Smooth muscle cell (in vitro differentiated cells): ENCODE results near the gene SGPP1. TPM values are rescaled to one million over a fixed set of nuclear protein-coding genes. Genes with fewer than 3 reads are reported as not detected.

Source experiments
- DNase-seq: peaks from one replicate; lab custom pipeline; 2025; ENCODE audit not compliant: unreplicated experiment; lab: John Stamatoyannopoulos, UW
- H2AFZ ChIP-seq: fragments of 200-600 bp; sonication (generic); 2 replicates; pipeline ENCODE4 v1.6.0; 2016; ENCODE audit warnings: antibody characterized with exemption, low read depth, mild to moderate bottlenecking
- H3F3A ChIP-seq: fragments of 200-600 bp; sonication (generic); 2 replicates; pipeline ENCODE4 v1.6.0; 2017; ENCODE audit warnings: antibody characterized with exemption, low read depth
- H3K27ac ChIP-seq: fragments of 200-600 bp; sonication (generic); 2 replicates; pipeline ENCODE4 v1.5.1; 2016; ENCODE audit warnings: low read depth, mild to moderate bottlenecking
- H3K27me3 ChIP-seq: fragments of 200-600 bp; sonication (generic); 2 replicates; pipeline ENCODE4 v1.6.1; 2016; ENCODE audit warnings: low read depth, mild to moderate bottlenecking
- H3K36me3 ChIP-seq: fragments of 200-600 bp; sonication (generic); 2 replicates; pipeline ENCODE4 v1.5.1; 2016; ENCODE audit warnings: low read depth
- H3K4me1 ChIP-seq: fragments of 200-600 bp; sonication (generic); 2 replicates; pipeline ENCODE4 v1.5.1; 2016; ENCODE audit warnings: low read depth
- H3K4me2 ChIP-seq: fragments of 200-600 bp; sonication (generic); 2 replicates; pipeline ENCODE4 v1.6.0; 2016; ENCODE audit warnings: mild to moderate bottlenecking
- H3K4me3 ChIP-seq: fragments of 200-600 bp; sonication (generic); 2 replicates; pipeline ENCODE4 v1.5.1; 2016; ENCODE audit warnings: mild to moderate bottlenecking
- H3K79me2 ChIP-seq: fragments of 200-600 bp; sonication (generic); 2 replicates; pipeline ENCODE4 v1.6.0; 2016; ENCODE audit warnings: low read depth, mild to moderate bottlenecking
- H3K9ac ChIP-seq: fragments of 200-600 bp; sonication (generic); 2 replicates; pipeline ENCODE4 v1.6.0; 2016; ENCODE audit warnings: low read depth
- H3K9me3 ChIP-seq: fragments of 200-600 bp; sonication (generic); replicated peaks from 2 replicates; pipeline ENCODE4 v1.5.1; 2016; ENCODE audit warnings: low read depth
- H4K20me1 ChIP-seq: fragments of 200-600 bp; sonication (generic); 2 replicates; pipeline ENCODE4 v1.6.0; 2016; ENCODE audit warnings: low read depth
- WGBS: methylation state at CpG from one replicate; pipeline ENCODE4 v1.1.7; 2016; ENCODE audit warnings: low lambda C conversion rate; 5-methylcytosine and 5-hydroxymethylcytosine counted together
- polyA plus RNA-seq: library from polyadenylated mRNA; unstranded; fragments of >200 nt; fragmentation: Nextera tagmentation; extraction: Ambion mirVana; gene quantifications from 2 replicates; pipeline ENCODE4 v1.2.1, GENCODE V29; 2016
- total RNA-seq: library from RNA; depleted of rRNA; stranded (reverse); fragments of >200 nt; gene quantifications from 2 replicates; pipeline ENCODE4 v1.2.3, GENCODE V29; 2014
- TF ChIP-seq, protein P1 (sequence below): fragments of 200-600 bp; sonication (generic); IDR thresholded peaks from 2 replicates; pipeline ENCODE4 v1.5.1; 2017; ENCODE audit warnings: borderline replicate concordance, mild to moderate bottlenecking, antibody characterized with exemption; ENCODE audit not compliant: insufficient read depth, poor library complexity, severe bottlenecking

SGPP1 gene
- total and polyA plus RNA-seq, 2 experiments from 2014 or later = 16.0 to 25.8 TPM

DNA sequence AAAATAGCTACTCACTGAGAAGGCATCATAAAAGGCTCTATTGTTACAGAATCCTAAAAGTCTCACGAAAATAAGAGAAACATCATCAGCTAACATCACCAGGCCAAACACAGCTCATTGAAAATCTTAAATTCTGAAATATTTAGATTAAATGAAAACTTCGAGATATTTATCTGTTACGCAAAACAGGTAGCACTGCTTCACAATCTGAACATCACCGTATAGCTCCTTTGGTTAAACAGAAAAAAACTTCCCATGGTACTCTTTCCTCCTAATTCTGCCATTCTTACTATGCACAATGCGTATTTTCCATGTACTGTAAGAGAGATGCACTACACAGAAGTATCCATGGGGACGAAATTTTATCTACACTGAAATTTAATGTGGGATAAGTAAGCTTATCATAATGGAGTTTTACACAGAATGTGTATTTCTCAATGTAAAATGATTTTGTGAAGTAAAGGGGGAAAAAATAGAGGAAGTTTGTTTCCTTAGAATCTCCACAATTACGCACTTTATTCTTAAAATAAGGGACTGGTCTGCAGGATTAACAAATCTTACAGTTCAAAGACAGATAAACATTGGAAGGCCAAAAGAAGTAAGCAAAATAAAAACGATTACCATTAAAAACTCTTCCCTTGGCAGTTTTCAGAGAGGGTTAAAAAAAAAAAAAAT is 1.9 kb downstream of the SGPP1 start:
- Histone ChIP-seq H3K4me1 (peaks cover 23% of the 10 kb centered on the region), H4K20me1 (peaks cover 16% of the 10 kb centered on the region), H3K27me3 (no peaks in the 10 kb centered on the region), H3K27ac (no peak overlapping the region), H3K9ac (peak overlapping the region; percentile 84), H3K36me3 (no peaks in the 10 kb centered on the region), H3K79me2 (peaks cover 47% of the 10 kb centered on the region), H3K4me2 (peak overlapping the region; percentile 100), H2AFZ (no peak overlapping the region), H3K4me3 (peak overlapping the region; percentile 99), H3F3A (no peaks in the 10 kb centered on the region), H3K9me3 (no peaks in the 10 kb centered on the region)
- TF ChIP-seq, protein P1, sequence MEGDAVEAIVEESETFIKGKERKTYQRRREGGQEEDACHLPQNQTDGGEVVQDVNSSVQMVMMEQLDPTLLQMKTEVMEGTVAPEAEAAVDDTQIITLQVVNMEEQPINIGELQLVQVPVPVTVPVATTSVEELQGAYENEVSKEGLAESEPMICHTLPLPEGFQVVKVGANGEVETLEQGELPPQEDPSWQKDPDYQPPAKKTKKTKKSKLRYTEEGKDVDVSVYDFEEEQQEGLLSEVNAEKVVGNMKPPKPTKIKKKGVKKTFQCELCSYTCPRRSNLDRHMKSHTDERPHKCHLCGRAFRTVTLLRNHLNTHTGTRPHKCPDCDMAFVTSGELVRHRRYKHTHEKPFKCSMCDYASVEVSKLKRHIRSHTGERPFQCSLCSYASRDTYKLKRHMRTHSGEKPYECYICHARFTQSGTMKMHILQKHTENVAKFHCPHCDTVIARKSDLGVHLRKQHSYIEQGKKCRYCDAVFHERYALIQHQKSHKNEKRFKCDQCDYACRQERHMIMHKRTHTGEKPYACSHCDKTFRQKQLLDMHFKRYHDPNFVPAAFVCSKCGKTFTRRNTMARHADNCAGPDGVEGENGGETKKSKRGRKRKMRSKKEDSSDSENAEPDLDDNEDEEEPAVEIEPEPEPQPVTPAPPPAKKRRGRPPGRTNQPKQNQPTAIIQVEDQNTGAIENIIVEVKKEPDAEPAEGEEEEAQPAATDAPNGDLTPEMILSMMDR = no peak
- WGBS = 63% methylated on average over 8 of the region's 8 CpGs
- DNase-seq = no peak

DNA sequence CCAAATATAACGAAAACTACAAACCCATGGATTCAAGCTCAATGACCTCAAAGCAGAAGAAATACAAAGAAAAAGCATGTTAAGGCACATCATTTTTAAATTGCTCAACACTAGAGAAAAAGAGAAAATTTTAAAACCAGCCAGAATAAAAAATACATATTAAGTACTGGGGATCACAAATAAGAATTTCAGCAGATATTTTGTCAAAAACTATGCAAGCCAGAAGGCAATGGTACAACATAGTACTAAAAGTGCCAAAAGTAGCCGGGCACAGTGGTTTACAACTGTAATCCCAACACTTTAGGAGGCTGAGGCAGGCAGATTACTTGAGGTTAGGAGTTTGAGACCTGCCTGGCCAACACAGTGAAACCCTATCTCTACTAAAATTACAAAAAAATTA is 10.2 kb downstream of the SGPP1 start:
- H2AFZ ChIP-seq = no peak overlapping the region
- H3K79me2 ChIP-seq = peaks cover 36% of the 10 kb centered on the region
- no peak overlapping the region for H3K9ac ChIP-seq
- TF ChIP-seq, protein P1 = no peak
- no peaks in the 10 kb centered on the region for H3K36me3 ChIP-seq
- no peak for DNase-seq
- H3K4me3 ChIP-seq = no peak overlapping the region
- H4K20me1 ChIP-seq = no peaks in the 10 kb centered on the region
- H3K4me1 ChIP-seq = no peaks in the 10 kb centered on the region
- H3K4me2 ChIP-seq = no peak overlapping the region
- H3K27ac ChIP-seq = no peak overlapping the region
- H3F3A ChIP-seq = no peaks in the 10 kb centered on the region
- no peaks in the 10 kb centered on the region for H3K9me3 ChIP-seq
- WGBS = 98% methylated on average over 2 of the region's 2 CpGs
- no peaks in the 10 kb centered on the region for H3K27me3 ChIP-seq

DNA sequence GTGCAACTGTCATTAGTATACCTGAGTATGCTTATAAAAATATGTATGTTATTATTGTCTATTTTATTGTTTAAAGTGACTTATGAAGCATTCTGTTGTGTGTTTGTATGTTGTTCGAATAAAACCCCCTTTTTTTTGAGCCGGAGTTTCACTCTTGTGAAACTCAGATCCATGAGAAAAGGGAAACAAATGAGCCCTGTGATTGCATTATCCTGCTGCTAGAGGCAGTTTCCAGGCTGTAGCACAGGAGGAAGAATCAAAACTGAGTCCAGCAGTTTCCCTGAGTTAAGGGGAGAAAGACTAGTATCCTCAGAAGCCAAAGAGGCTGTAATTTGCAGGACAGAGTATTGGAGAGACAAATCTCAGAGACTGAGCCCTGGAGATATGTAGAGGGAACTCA is 12.5 kb downstream of the SGPP1 start:
- H3K4me1 ChIP-seq = no peaks in the 10 kb centered on the region
- WGBS = 98% methylated on average over 2 of the region's 2 CpGs
- H3K4me3 ChIP-seq = no peak overlapping the region
- TF ChIP-seq, protein P1 = no peak
- H3K4me2 ChIP-seq = no peak overlapping the region
- no peaks in the 10 kb centered on the region for H4K20me1 ChIP-seq
- H3K9ac ChIP-seq = no peak overlapping the region
- peaks cover 52% of the 10 kb centered on the region for H3K79me2 ChIP-seq
- no peak overlapping the region for H2AFZ ChIP-seq
- H3K27me3 ChIP-seq = no peaks in the 10 kb centered on the region
- H3F3A ChIP-seq = no peaks in the 10 kb centered on the region
- DNase-seq = no peak
- H3K36me3 ChIP-seq = no peaks in the 10 kb centered on the region
- H3K9me3 ChIP-seq = no peaks in the 10 kb centered on the region
- H3K27ac ChIP-seq = no peak overlapping the region

DNA sequence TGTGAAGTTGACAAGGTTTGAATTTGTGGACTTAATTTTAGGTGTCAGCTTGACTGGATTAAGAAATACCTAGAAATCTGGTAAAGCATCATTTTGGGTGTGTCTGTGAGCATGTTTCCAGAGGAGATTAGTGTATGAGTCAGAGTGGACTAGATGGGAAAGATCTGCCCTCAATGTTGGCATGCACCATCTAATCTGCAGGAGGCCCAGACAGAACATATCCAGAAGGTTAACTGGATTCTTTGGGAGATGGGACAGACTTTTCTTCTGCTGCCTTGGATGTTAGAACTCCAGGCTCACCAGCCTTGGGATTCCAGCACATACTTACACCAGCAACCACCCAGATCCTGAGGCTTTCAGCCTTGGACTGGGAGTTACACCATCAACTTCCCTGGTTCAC is 14.1 kb downstream of the SGPP1 start:
- no peak overlapping the region for H3K27ac ChIP-seq
- no peaks in the 10 kb centered on the region for H3K9me3 ChIP-seq
- DNase-seq = no peak
- peaks cover 51% of the 10 kb centered on the region for H3K79me2 ChIP-seq
- no peak overlapping the region for H3K4me2 ChIP-seq
- H3F3A ChIP-seq = no peaks in the 10 kb centered on the region
- H3K4me3 ChIP-seq = no peak overlapping the region
- H3K36me3 ChIP-seq = no peaks in the 10 kb centered on the region
- no peaks in the 10 kb centered on the region for H3K4me1 ChIP-seq
- H4K20me1 ChIP-seq = no peaks in the 10 kb centered on the region
- no peak overlapping the region for H2AFZ ChIP-seq
- no peaks in the 10 kb centered on the region for H3K27me3 ChIP-seq
- TF ChIP-seq, protein P1 = no peak
- no peak overlapping the region for H3K9ac ChIP-seq
